HG03175 (cell line): ENCODE data around the gene KCNMA1.

Experiments used
- ATAC-seq: cut with Tn5 transposase; IDR thresholded peaks from one replicate; pipeline ENCODE4 v1.9.1; 2021; ENCODE audit warnings: mild to moderate bottlenecking, moderate library complexity; ENCODE audit not compliant: unreplicated experiment

Gene KCNMA1

GRCh38 chr10:77146712-77147336 is 490.8 kb downstream of the KCNMA1 start:
- ATAC-seq = no peak

DNA sequence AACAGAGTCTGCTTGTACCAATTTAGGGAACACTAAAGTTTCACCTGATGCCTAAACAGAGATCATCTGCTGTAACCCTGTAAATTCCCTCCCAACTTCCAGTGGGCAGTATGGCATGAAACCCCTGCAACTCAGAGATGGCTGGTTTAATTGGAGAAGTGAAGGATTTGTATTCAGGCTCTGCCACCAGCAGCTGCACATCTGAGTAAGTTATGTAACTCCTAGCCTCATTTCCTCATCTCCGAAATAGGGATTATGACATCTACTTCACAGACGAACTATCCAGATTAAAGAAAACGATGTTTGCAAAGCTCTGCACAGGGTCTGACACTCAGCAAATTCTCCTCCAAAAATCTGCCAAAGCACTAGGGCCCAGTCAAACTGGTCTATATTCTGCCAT is 493.0 kb downstream of the KCNMA1 start:
- no peak for ATAC-seq

DNA sequence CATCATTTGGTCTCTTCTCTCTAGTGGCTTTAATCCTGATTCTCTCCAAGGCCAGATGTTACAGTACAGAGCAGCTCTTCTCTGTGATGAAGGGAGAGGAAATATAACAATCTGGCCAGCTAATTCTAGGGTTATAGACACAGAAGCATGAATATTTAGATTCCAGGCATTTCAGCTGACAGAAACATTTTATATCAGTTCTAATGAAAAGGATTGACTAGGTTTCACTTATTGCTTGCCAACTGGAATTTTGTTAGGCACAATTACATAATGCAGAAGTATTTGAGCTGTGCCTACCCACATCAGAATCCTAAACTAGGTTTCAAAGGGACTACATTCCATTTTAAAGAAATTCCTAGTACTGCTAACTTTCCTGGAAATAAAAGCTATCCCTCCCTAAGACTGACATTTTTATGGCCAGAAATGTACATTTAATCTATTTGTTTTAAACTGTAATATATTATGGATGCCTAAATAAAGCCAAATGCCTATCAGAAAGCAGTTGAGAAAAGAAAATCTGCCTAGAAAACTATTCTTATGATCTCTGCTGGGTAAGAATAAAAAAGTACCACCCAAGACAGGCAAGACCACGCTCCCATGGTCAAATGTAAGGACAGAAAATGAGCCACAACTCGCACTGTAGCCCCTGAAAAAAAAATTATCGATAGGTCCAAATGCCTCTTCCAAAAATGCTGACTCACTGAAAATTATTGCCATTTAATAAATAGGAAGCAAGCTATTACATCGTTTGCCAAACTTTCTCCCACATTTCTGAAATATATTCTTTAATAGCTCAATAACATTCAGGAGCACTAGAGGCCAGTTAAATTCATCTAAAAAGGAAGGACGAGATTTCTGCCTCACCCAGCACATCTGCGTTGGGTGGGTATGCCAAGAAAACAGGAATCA is 498.1 kb downstream of the KCNMA1 start:
- no peak for ATAC-seq

GRCh38 chr10:77138541-77138940 is 499.1 kb downstream of the KCNMA1 start:
- ATAC-seq = no peak

DNA sequence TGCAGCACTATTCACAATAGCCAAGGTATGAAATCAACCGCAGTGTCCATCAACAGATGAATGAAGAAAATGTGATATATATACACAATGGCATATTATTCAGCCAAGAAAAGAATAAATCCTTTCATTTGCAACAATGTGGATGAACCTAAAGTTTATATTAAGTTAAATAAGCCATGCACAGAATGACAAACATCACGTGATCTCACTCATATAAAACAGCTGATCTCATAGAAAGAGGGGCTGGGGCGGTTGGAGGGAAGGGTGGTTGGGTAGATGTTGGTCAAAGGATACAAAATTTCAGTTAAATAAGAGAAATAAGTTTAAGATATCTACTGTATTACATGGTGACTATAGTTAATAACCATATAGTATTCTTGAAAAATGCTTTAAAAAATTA is 502.1 kb downstream of the KCNMA1 start:
- ATAC-seq = no peak

DNA sequence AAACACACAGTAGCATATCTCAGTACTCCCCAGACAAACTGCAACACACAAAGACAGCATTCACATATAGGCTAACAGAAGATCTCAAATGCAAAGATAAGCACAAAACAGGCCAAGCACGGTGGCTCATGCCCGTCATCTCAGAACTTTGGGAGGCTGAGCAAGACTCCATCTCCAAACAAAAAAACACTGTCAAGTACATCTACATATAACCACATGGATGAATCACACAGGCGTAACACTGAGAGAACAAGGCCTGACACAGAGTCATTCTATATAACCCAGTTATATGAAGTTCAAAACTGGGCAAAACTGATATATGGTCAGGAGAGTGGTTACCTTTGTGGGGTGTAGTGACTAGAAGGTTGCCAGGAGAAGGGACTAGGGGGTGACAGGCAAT is 506.4 kb downstream of the KCNMA1 start:
- no peak for ATAC-seq

DNA sequence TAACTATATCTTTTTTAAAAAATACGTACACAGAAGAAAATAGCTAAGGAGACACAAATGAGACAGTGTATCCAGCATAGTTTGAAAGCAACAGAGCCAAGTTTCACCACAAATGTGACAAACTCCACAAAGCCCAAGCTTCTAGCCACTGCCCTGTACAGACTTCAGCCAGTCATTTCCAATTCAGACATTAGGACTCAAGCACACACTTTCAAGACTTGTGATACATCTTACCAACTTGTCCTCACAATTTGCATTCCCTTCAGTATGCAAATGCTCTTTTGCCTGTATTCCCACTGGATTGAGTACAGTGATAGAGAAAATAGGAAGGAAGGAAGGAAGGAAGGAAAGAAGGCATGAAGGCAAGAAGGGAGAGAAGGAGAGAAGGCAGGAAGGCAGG is 510.4 kb downstream of the KCNMA1 start:
- ATAC-seq = no peak

DNA sequence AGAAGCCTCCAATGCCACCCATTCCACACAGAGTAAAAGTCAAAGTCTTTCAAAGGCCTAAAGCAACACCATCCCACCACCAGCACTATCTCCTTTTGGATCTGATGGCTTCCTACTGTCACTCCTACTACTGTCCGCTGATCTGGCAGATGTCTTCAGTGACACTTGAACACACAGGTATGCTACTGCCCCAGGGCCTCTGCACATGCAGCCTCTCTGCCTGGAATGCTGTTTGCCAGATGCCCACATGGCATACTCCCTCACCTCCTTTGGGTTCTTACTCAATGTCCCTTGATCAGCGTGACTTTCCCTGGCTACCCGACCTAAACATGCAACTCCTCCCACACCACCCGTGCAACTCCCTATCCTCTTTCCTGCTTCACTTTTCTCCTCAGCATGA is 512.4 kb downstream of the KCNMA1 start:
- no peak for ATAC-seq

DNA sequence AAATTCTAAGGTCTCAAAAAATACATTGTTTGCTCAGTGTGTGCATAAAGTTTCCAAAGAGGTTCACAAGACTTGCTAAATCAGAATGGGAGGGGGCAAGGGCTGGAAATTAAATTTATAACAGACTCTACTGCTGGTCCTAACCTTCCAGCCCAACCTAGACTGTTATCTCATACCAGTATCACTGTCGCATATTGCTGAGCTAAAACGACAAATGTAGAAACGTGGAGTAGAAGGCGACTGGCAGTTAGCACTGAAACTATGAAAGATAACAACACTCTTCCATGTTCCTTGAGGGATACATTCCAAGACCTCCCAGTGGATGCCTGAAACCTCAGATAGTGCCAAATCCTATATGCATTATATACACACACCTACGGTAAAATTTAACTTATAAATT is 514.3 kb downstream of the KCNMA1 start:
- ATAC-seq = no peak

GRCh38 chr10:77121829-77122228 is 515.8 kb downstream of the KCNMA1 start:
- no peak for ATAC-seq

DNA sequence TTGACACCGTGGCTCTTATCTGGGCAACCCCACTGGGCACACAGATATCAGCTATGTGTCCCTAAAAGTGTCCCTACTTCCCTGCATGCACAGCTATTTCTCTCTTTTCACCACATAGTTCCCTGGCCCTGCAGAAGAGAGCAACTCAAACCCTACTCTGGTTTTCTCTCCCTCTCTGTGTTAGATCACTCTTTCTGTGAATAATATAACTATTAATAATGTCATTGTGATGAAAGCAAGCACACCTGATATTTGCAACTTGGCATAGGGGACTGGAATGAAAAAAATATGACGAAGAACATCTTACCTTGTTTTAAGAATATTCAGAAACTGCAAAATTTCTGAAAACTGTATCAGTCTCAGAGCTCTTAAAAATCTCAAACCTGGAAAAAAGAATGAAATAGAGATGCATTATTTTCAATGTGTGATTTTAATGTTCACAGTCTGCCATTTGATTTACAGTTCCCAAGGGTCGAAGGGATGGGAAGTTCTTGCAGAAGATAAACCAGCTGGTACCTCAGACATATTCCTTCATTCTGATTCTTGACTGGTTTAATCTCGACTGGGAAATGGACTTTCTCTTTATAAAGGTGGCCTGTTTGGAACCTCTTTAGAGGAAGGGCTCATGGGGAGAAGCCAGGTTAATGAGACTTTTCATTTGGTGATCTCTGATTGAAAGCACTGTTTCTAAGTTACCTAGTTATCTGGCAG is 516.8 kb downstream of the KCNMA1 start:
- no peak for ATAC-seq

GRCh38 chr10:77120012-77120411 is 517.6 kb downstream of the KCNMA1 start:
- ATAC-seq = no peak

GRCh38 chr10:77118603-77119282 is 518.9 kb downstream of the KCNMA1 start:
- ATAC-seq = no peak

DNA sequence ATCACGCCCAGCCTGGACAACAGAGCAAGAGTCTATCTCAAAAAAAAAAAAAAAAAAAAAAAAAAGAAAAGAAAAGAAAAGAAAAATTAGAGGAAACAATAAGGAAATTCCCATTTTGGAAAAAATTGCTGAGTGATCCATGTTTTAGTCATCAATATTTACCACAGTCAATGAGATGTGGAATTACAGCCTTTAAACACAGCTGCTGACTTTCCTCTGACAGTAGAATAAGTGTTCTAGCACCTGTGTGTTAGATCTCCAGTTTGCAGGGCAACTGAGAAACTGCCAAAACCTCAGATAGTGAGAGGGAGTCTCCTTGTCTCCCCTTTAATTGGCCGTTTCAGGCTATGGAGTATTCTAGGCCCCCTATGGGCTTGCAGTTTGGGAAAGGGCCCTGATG is 520.1 kb downstream of the KCNMA1 start:
- ATAC-seq = no peak

GRCh38 chr10:77116904-77117303 is 520.7 kb downstream of the KCNMA1 start:
- ATAC-seq = no peak

- ATAC-seq = no peak
Observed at GRCh38 chr10:77114181-77114821, 523.3 kb downstream of the KCNMA1 start.

GRCh38 chr10:77111611-77112550 is 525.7 kb downstream of the KCNMA1 start:
- ATAC-seq = peak; percentile 46

DNA sequence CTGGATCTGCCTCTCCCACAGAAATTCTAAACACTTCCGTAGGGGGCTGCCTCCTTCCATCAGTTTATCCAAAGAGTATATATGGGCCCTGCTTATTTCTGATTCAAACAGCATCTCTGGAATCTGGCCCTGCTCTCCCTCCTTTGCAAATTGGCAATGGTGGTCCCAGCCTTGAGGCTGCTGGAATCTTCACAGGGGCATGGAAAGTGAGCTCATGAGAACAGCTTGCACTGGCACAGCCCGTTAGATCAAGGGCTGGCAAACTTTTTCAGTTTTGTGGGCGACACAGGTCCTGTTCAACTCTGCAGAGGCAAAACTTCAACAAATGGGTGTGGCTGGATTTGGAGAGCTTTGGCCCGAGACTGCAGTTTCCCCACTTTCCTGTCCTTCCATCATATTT is 526.9 kb downstream of the KCNMA1 start:
- ATAC-seq = no peak

- no peak for ATAC-seq
Observed at GRCh38 chr10:77109351-77109994, 528.1 kb downstream of the KCNMA1 start.
